Stimulated activated CD4-positive, alpha-beta T cell treated with anti-CD3 and anti-CD28 coated beads, TNF-alpha, amount 100 ng/mL, for 24 hours (primary cell): ENCODE results near the gene ZNF366.

Experiments used
- DNase-seq, 3 experiments: peaks; one replicate each; pipeline ENCODE4 v3.0.0-alpha.2; 2020; ENCODE audit warnings: low read depth in 3 of 3

The ZNF366 gene

GRCh38 chr5:72441094-72441723, 66.0 kb downstream of the ZNF366 start:
- DNase-seq: no peak

DNA sequence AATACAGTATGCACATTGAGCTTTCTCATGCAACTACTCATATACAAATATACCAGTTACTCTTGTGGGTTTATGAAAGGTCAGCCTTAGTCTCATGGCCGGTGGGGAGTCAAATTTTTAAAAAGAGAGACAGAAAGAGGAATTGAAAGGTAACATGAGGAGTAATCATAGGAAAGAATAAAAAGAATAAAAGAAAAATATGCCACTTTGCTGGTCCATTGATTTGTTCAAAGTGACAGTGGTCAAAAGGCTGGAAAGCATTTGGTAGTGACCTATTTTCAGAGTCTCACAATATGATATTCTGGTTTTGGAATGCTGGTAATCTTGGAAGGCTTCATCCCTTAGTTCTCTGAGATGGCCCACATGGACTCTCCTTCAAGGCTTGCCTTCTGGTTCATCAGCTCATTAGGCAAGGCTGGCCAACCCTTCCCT, 67.0 kb downstream of the ZNF366 start:
- DNase-seq: no peak

GRCh38 chr5:72439192-72439591, 68.0 kb downstream of the ZNF366 start:
- no peak for DNase-seq

- DNase-seq: no peak
Observed at GRCh38 chr5:72438141-72438540, 69.1 kb downstream of the ZNF366 start.

DNA sequence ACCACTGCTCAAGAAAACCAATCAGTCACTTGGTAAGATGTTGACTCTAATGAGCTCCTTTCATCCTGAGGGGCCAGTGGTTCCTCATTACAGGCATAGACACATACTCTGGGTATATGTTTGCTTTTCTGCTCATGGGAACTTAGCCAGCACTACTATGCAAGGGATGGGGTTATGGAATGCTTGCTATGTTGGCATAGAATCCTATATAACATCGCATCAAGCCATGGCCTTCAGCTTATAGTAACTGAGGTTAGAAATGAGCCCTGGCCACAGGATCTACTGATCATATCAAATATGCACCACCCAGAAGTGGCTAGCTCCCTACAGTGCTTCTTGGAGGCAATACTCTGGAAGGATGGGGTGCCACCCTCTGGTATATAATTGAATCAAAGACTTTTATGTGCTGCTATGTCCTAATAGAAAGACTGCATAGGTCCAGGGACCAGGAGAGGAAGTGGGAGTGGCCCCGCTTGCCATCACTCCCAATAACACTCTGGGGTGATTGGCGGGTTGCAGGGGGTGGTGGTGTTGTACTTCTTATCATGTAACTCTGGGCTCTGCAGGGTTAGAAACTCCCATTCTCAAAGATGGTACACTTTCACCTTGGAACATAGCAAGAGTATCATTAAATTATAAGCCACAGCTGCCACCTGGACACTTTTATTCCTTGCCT, 70.3 kb downstream of the ZNF366 start:
- no peak for DNase-seq

GRCh38 chr5:72434781-72435437, 72.3 kb downstream of the ZNF366 start:
- DNase-seq: no peak

GRCh38 chr5:72434056-72434780, 73.0 kb downstream of the ZNF366 start:
- DNase-seq: no peak

GRCh38 chr5:72433522-72433921, 73.7 kb downstream of the ZNF366 start:
- DNase-seq: no peak

- no peak for DNase-seq
Observed at GRCh38 chr5:72428669-72429068, 78.5 kb downstream of the ZNF366 start.

DNA sequence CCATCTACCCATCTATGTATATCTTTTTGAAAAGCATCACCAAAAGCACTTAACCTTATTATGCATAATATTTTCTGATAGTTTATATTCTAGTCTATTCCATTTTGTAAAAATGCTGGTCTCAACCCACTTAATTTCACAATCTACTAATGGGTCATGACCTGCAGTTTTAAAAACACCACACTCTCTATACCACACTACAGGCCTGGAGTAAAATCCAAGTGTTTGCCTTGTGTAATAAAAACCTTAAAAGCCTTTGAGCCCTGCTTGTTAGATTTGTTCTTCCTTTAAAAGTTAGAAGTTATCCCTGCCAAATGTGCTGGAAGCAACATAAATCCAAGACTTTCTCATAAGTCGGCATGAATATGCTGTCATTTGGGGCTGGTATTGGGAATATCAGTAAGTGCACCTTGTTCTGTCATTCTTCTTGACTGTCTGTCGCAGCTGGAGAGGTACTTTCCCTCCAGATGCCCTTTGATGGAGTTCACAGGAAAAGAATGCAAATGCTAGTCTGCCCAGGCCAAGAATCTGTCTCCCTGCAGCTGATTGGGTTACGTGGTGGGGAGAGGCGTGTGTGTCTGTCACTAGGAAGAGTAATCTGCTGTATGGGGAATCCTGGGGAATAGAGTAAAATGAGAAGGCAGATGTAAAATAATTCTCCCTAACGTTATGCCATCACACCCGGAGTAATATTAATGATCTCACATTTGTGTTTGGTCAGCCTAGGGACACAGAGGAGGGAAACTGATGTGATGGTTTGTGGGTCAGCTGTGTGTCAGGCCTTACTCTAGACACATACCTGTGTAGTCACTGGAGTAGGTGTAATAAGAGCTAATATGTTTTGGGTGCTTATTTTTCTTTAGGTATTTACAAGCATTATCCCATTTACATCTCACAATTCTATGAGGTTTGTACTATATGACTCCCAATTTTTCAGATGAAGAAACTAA, 79.4 kb downstream of the ZNF366 start:
- DNase-seq: no peak

DNA sequence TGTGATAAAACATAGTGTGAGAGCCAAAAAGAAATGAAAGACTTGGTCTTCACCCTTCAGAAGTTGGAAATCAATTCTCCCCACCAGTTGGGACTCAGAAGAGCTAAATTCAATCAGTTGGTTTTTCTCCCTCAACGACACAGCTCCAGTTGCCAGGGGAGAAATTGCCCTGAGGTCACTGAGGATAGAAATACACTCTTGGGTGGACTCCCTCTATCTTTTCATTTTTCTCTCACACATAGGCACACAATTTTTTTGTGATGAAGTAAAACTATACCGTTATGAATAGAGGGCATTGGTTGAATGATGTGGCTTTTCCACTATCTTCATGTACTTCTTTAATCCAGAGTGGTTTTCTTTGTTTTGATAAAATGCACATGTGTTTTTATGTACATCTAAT, 80.2 kb downstream of the ZNF366 start:
- DNase-seq: no peak

GRCh38 chr5:72426019-72426418, 81.2 kb downstream of the ZNF366 start:
- no peak for DNase-seq

DNA sequence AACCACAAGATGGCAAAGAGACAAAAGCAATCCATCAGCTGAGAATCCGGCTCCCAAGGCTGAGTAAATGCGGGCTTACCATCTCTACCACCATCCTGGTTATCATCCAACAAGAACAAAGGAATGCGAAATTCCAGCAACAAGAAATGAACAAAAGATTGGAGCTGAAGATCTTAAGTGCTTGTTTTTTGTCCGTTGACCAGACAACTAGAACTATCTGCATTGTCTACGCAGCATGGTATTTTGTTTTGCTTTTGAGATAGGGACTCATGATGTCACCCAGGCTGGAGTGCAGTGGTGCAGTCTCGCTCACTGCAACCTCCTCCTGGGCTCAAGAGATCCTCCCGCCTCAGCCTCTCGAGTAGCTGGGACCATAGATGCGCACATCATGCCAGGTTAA, 88.9 kb downstream of the ZNF366 start:
- DNase-seq: no peak

DNA sequence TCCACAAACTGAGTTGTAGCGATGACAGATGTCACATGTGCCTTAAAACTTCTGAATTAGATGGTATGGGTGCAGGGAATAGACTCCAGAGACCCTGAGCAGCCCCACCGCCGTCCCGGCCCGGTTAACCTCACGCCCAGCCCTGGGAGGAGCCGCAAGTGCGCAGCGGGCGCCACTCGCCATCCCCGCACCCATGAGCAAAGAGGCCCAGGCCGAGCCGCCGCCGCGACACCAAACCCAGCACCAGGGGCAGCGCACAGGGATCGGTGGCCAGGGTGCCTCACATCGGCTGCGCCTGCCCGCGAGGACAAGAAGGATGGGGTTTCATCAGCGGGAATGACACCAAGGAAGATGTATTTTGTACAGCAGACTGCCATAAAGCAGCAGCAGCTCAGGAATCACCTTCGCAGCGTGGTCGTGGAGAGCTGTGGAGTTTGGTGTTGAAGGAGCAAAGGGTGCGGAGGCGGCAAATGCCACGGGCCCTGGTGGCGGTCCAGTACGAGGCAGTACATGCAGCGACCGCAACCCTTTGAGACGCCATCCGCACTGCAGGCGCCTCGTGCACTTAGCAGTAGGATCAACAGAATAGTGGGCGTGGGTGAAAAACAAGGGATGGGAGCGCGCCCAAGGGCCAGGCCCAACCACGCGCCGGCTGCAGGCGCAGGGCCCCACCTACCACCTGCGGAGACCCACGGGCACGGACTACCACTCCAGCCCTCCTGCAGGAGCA, 89.7 kb downstream of the ZNF366 start:
- DNase-seq: no peak

- no peak for DNase-seq
Observed at GRCh38 chr5:72415616-72416325, 91.4 kb downstream of the ZNF366 start.

- DNase-seq: no peak
Observed at GRCh38 chr5:72412283-72413055, 94.7 kb downstream of the ZNF366 start.

DNA sequence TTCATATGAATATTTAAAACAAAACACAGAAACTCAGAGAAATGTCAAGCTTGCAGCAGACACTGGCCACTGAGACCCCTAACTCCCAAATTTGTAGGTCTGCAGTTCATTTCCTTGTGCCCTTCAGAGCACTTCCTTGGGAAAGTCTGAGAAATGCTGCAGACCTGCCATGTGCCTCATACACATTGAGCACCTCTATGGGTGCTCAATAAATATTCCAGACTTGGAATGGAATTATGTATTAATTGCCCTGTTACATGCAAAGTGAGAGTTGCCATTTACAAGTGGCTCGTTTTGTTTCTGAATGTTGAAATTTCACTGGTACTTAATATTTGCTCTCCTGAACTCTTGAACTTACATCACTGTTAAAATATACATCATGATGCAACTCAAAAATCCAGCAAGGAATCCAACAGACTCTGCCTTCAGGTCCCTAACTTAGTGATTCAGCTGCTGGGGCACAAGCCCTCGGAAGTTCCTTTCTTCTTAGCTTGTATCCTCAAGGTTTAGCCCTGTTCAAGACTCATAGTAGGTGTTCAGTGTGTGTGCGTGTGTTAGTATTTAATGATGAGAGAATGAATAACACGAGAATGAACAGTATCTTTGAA, 96.4 kb downstream of the ZNF366 start:
- DNase-seq: no peak

DNA sequence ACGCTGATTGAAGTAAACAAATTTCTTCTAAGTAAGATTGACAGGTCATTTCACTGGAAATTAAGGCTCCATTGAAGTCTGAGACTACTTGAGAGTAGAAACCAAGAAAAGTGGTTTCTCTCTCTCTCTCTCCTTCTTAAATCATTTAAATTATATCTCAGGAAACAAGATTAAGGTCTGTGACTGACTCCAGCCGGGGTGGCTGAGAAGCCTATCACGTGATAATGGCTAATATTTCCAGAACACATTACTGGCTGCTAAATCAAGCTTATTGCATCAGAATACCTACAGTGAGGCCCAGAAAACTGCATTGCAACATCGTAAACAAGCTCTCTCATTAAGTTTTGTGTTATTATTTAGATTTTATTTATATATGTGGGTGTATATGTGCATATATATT, 98.6 kb downstream of the ZNF366 start:
- DNase-seq: no peak

DNA sequence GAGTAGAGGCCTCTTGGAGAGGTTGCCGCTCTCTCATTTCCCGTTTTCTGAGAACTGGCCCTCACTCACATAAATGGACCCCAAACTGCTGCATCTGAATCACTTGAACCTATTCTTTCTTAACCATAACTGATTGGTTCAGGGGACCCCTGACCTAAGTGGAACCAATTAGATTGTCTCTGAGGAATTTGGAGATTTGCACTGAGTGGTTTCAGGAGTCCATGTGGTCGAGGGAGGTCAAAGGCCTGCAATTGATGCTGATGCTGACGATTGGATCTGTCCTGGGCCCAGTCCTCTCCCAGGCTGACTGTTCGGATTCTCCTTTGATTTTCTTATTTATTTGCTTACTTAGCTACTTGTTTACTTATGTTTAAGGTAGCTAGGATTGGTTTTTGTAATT, 99.1 kb downstream of the ZNF366 start:
- no peak for DNase-seq
